NCI-H510A treated with DMSO at 0.1 percent for 48 hours (cell line): ENCODE measurements around the gene LYPD6B.
A peak's percentile ranks its signal among the peaks of the same experiment; 100 is the strongest.

ENCODE experiments used
- DNase-seq: peaks from one replicate; lab custom pipeline; 2025; lab: John Stamatoyannopoulos, UW

The LYPD6B gene

GRCh38 chr2:149161481-149162225 lies 123.2 kb downstream of the LYPD6B start:
- no peak for DNase-seq

GRCh38 chr2:149164296-149164695 lies 125.8 kb downstream of the LYPD6B start:
- no peak for DNase-seq

- DNase-seq = no peak
Measured at GRCh38 chr2:149164827-149165226, 126.3 kb downstream of the LYPD6B start.

- no peak for DNase-seq
Measured at GRCh38 chr2:149167001-149167780, 128.7 kb downstream of the LYPD6B start.

GRCh38 chr2:149167941-149168340 lies 129.4 kb downstream of the LYPD6B start:
- no peak for DNase-seq

GRCh38 chr2:149169656-149170055 lies 131.2 kb downstream of the LYPD6B start:
- DNase-seq = peak; percentile 47

- DNase-seq = peak; percentile 24
Measured at GRCh38 chr2:149170156-149170555, 131.7 kb downstream of the LYPD6B start.

- DNase-seq = peak; percentile 14
Measured at GRCh38 chr2:149170911-149171310, 132.4 kb downstream of the LYPD6B start.

GRCh38 chr2:149173220-149173619 lies 134.7 kb downstream of the LYPD6B start:
- no peak for DNase-seq

- no peak for DNase-seq
Measured at GRCh38 chr2:149175956-149176355, 137.5 kb downstream of the LYPD6B start.

- no peak for DNase-seq
Measured at GRCh38 chr2:149178612-149179011, 140.1 kb downstream of the LYPD6B start.

GRCh38 chr2:149180226-149180875 lies 141.9 kb downstream of the LYPD6B start:
- no peak for DNase-seq

- DNase-seq = no peak
Measured at GRCh38 chr2:149183187-149183586, 144.7 kb downstream of the LYPD6B start.

- no peak for DNase-seq
Measured at GRCh38 chr2:149184991-149185390, 146.5 kb downstream of the LYPD6B start.

GRCh38 chr2:149185942-149186490 lies 147.5 kb downstream of the LYPD6B start:
- DNase-seq = no peak

- DNase-seq = no peak
Measured at GRCh38 chr2:149187057-149187456, 148.6 kb downstream of the LYPD6B start.

GRCh38 chr2:149188291-149188690 lies 149.8 kb downstream of the LYPD6B start:
- no peak for DNase-seq

GRCh38 chr2:149189769-149190168 lies 151.3 kb downstream of the LYPD6B start:
- DNase-seq = no peak

GRCh38 chr2:149191915-149192314 lies 153.4 kb downstream of the LYPD6B start:
- DNase-seq = no peak

- no peak for DNase-seq
Measured at GRCh38 chr2:149192427-149192826, 153.9 kb downstream of the LYPD6B start.

GRCh38 chr2:149200109-149200520 lies 161.6 kb downstream of the LYPD6B start:
- DNase-seq = no peak

- no peak for DNase-seq
Measured at GRCh38 chr2:149204686-149205085, 166.2 kb downstream of the LYPD6B start.

GRCh38 chr2:149205143-149205542 lies 166.6 kb downstream of the LYPD6B start:
- DNase-seq = no peak
